ENCODE results near the gene SLC10A1. TPM values are rescaled to one million over a fixed set of nuclear protein-coding genes. Genes with fewer than 3 reads are reported as not detected.
A peak's percentile ranks its signal among the peaks of the same experiment; 100 is the strongest.

Gene SLC10A1
- 0.13 TPM for polyA plus RNA-seq
- long read RNA-seq, donor 1, result 0 reads
- long read RNA-seq, donor 2, result 0 reads
- long read RNA-seq, donor 3, result 0 reads
- long read RNA-seq, donor 4, result 0 reads
- long read RNA-seq, donor 5, result 0 reads
- long read RNA-seq, donor 6, result 0 reads
- long read RNA-seq, donor 7, result 0 reads
- long read RNA-seq, donor 8, result 0 reads
- long read RNA-seq, donor 9, result 0 reads
- long read RNA-seq, donor 10, result 0 reads
- long read RNA-seq, donor 11, result 0 reads

DNA sequence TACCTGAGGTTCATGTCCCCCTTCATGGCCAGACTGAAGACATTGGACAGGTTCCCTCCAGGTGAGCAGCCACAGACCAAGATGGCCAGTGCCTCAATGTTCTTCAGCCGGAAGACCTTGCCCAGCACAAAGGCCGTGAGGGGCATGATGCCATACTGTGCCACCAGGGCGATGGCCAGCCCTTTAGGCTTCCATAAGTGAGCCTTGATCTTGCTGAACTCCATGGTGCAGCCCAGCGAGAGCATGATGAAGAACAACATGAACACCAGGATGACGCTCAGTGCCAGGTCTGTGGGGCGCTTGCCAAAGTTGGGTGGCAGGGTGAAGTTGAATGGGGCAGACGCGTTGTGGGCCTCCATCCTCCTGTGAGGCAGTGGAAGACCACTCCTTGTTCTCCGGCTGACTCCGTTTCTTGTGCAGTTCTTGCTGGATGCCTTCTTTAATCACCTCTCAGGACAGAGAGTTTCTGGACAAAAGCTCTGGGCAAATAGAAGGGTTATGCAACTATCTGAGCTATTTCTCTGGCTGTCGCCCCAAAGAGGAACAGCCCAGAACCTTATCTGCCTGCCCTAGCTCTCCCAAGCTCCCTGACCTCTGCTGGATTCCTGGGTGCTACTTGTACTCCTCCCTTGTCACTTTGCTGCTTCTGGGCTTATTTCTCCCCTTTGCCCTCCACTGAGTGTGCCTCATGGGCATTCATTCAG lies at the start of gene SLC10A1:
TSS of gene SLC10A1 (minus strand) at position 445 of the 704 bp plus-strand sequence. CDS start at position 359, 86 bp downstream.
- Histone ChIP-seq H3K36me3 (ENCODE audit: control insufficient read depth, insufficient read depth, low read length) (no peaks in the 10 kb centered on the region), H3K27me3 (ENCODE audit: control insufficient read depth, insufficient read depth, low read length) (no peaks in the 10 kb centered on the region), H3K9me3 (ENCODE audit: control insufficient read depth, low read depth, low read length) (no peaks in the 10 kb centered on the region), H3K4me1 (ENCODE audit: control insufficient read depth, insufficient read depth, low read length) (peaks cover 18% of the 10 kb centered on the region), H3K27ac (ENCODE audit: low read length) (peak within 1 kb of the TSS; percentile 36), H3K4me3 (ENCODE audit: low read length) (no peak within 1 kb of the TSS)
- WGBS (ENCODE audit: insufficient coverage, low lambda C conversion rate), result no CpG with 5 or more reads among the region's 11 CpGs
- DNase-seq, result no peak

DNA sequence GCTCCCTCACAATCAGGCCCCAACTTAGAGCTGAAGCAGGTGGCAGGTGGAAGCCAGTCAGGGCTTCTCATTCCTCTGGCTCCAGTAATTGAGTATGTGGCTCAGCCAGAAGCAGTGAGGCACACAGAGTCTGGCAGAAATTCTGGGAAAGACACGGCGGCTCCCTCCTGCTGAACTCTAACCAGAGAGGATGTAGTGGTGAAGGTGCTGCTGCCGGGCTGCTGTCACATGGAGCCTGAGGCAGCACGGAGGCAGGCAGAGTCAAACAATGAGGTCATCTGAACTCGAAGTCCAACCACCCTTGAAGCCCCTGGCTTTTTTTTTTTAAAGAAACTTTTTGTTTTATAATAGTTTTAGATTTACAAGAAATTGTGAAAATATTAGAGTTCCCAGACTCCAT lies 48.7 kb upstream of the SLC10A1 start:
- H3K27ac ChIP-seq (ENCODE audit: low read length), result no peak overlapping the region
- peaks cover 5% of the 10 kb centered on the region for H3K9me3 ChIP-seq (ENCODE audit: control insufficient read depth, low read depth, low read length)
- DNase-seq, result peak; percentile 49 to 69
- H3K4me3 ChIP-seq (ENCODE audit: low read length), result no peak overlapping the region
- no peaks in the 10 kb centered on the region for H3K36me3 ChIP-seq (ENCODE audit: control insufficient read depth, insufficient read depth, low read length)
- no CpG with 5 or more reads among the region's 5 CpGs for WGBS (ENCODE audit: insufficient coverage, low lambda C conversion rate)
- H3K27me3 ChIP-seq (ENCODE audit: control insufficient read depth, insufficient read depth, low read length), result no peaks in the 10 kb centered on the region
- H3K4me1 ChIP-seq (ENCODE audit: control insufficient read depth, insufficient read depth, low read length), result no peaks in the 10 kb centered on the region

DNA sequence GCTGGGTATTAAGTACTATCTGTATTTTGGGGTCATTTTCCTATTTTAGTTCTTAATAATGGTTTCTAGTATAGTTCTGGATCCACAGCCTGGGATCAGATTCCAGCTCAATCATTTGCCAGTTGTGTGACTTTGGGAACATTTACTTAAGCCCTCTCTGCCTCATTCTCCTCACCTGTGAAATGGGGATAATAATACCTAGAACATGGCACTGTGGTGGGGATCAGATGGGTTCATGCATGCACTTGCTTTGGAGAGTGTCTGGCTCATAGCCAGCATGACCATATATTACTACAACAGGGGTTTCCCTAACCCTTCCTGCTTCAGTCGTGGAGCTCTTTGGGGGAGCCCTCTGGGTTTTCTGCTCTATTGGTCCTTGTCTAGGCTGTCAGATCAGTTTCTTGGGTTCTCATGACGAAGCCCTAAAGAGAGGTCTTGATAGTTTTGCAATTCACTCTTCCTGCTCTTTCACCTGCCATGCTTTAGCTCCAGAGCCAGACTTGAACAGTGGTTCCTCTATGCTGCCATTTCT lies 48.1 kb upstream of the SLC10A1 start:
- Histone ChIP-seq H3K4me3 (ENCODE audit: low read length) (no peak overlapping the region), H3K9me3 (ENCODE audit: control insufficient read depth, low read depth, low read length) (peaks cover 2% of the 10 kb centered on the region), H3K27me3 (ENCODE audit: control insufficient read depth, insufficient read depth, low read length) (no peaks in the 10 kb centered on the region), H3K4me1 (ENCODE audit: control insufficient read depth, insufficient read depth, low read length) (no peaks in the 10 kb centered on the region), H3K27ac (ENCODE audit: low read length) (no peak overlapping the region), H3K36me3 (ENCODE audit: control insufficient read depth, insufficient read depth, low read length) (no peaks in the 10 kb centered on the region)
- no peak for DNase-seq
- WGBS (ENCODE audit: insufficient coverage, low lambda C conversion rate), result no CpG with 5 or more reads among the region's 2 CpGs

GRCh38 chr14:69844171-69844570 lies 47.1 kb upstream of the SLC10A1 start:
- DNase-seq, result no peak
- no peaks in the 10 kb centered on the region for H3K9me3 ChIP-seq (ENCODE audit: control insufficient read depth, low read depth, low read length)
- WGBS (ENCODE audit: insufficient coverage, low lambda C conversion rate), result 100% methylated on average over 1 of the region's 2 CpGs
- H3K36me3 ChIP-seq (ENCODE audit: control insufficient read depth, insufficient read depth, low read length), result no peaks in the 10 kb centered on the region
- H3K4me3 ChIP-seq (ENCODE audit: low read length), result no peak overlapping the region
- no peaks in the 10 kb centered on the region for H3K27me3 ChIP-seq (ENCODE audit: control insufficient read depth, insufficient read depth, low read length)
- no peak overlapping the region for H3K27ac ChIP-seq (ENCODE audit: low read length)
- no peaks in the 10 kb centered on the region for H3K4me1 ChIP-seq (ENCODE audit: control insufficient read depth, insufficient read depth, low read length)

GRCh38 chr14:69842686-69843420 lies 45.8 kb upstream of the SLC10A1 start:
- no CpG with 5 or more reads among the region's 13 CpGs for WGBS (ENCODE audit: insufficient coverage, low lambda C conversion rate)
- Histone ChIP-seq H3K36me3 (ENCODE audit: control insufficient read depth, insufficient read depth, low read length) (no peaks in the 10 kb centered on the region), H3K9me3 (ENCODE audit: control insufficient read depth, low read depth, low read length) (no peaks in the 10 kb centered on the region), H3K27me3 (ENCODE audit: control insufficient read depth, insufficient read depth, low read length) (no peaks in the 10 kb centered on the region), H3K4me1 (ENCODE audit: control insufficient read depth, insufficient read depth, low read length) (no peaks in the 10 kb centered on the region), H3K4me3 (ENCODE audit: low read length) (no peak overlapping the region), H3K27ac (ENCODE audit: low read length) (no peak overlapping the region)
- DNase-seq, result peak in 1 of 2 donors; percentile 22

DNA sequence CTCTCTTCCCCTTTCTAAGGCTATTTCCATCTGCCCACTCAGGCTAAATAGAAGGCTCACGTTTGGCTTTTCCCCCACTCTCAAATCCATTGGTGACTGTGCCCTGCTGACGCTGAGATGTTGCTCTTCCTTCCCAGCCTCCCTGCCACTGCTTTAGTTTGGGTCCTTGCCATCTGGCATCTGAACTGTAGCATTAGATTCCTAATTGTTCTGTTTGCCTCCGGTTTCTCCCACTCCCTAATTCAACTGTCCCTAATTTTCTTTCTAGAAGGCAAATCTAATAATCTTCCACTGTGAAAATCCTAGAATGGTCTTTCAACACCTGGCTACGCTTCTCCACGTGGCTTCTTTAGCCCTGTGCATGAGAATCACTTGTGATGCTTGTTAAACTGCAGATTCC lies 44.6 kb upstream of the SLC10A1 start:
- no CpG with 5 or more reads among the region's 5 CpGs for WGBS (ENCODE audit: insufficient coverage, low lambda C conversion rate)
- Histone ChIP-seq H3K27ac (ENCODE audit: low read length) (no peak overlapping the region), H3K27me3 (ENCODE audit: control insufficient read depth, insufficient read depth, low read length) (no peaks in the 10 kb centered on the region), H3K36me3 (ENCODE audit: control insufficient read depth, insufficient read depth, low read length) (no peaks in the 10 kb centered on the region), H3K4me3 (ENCODE audit: low read length) (no peak overlapping the region), H3K9me3 (ENCODE audit: control insufficient read depth, low read depth, low read length) (no peaks in the 10 kb centered on the region), H3K4me1 (ENCODE audit: control insufficient read depth, insufficient read depth, low read length) (no peaks in the 10 kb centered on the region)
- no peak for DNase-seq

GRCh38 chr14:69839661-69840060 lies 42.6 kb upstream of the SLC10A1 start:
- no peak for DNase-seq
- Histone ChIP-seq H3K36me3 (ENCODE audit: control insufficient read depth, insufficient read depth, low read length) (no peaks in the 10 kb centered on the region), H3K4me3 (ENCODE audit: low read length) (no peak overlapping the region), H3K9me3 (ENCODE audit: control insufficient read depth, low read depth, low read length) (no peaks in the 10 kb centered on the region), H3K27ac (ENCODE audit: low read length) (no peak overlapping the region), H3K4me1 (ENCODE audit: control insufficient read depth, insufficient read depth, low read length) (no peaks in the 10 kb centered on the region), H3K27me3 (ENCODE audit: control insufficient read depth, insufficient read depth, low read length) (no peaks in the 10 kb centered on the region)
- WGBS (ENCODE audit: insufficient coverage, low lambda C conversion rate), result no CpG with 5 or more reads among the region's 3 CpGs

DNA sequence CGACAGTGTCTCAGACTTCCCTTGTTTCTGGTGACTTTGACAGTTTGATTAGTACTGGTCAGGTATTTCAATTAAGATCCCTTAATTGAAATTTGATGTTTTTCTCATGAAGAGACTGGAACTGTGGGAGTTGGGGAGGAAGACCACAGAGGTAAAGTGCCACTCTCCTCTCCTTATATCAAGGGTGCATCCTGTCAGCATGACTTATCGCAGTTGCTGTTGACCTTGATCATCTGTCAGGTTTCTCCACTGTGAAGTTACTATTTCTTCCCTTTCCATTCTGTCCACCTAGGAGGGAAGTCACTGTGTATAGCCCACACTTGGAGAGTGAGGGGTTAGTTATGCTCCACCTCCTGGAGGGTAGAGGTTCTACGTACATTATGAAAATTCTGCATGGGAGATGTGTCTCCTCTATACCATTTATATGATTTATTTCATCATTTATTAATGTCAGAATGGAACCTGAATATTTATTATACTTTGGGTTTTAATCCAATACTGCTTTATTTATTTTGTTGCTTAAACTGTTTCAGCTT lies 41.9 kb upstream of the SLC10A1 start:
- Histone ChIP-seq H3K4me3 (ENCODE audit: low read length) (no peak overlapping the region), H3K36me3 (ENCODE audit: control insufficient read depth, insufficient read depth, low read length) (no peaks in the 10 kb centered on the region), H3K27ac (ENCODE audit: low read length) (no peak overlapping the region), H3K4me1 (ENCODE audit: control insufficient read depth, insufficient read depth, low read length) (no peaks in the 10 kb centered on the region), H3K27me3 (ENCODE audit: control insufficient read depth, insufficient read depth, low read length) (no peaks in the 10 kb centered on the region), H3K9me3 (ENCODE audit: control insufficient read depth, low read depth, low read length) (no peaks in the 10 kb centered on the region)
- 100% methylated on average over 1 of the region's 3 CpGs for WGBS (ENCODE audit: insufficient coverage, low lambda C conversion rate)
- no peak for DNase-seq

DNA sequence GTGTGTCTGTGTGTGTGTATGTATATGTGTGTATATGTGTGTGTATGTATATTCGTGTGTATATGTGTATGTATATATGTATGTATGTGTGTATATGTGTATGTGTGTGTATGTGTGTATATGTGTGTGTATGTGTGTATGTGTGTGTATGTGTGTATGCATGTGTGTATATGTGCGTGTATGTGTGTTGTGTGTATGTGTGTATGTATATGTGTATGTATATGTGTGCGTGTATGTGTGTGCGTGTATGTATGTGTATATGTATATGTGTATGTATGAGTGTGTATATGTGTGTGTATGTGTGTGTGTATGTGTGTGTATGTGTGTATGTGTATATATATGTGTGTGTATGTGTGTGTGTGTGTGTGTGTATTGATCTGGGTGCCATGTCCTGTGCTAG lies 31.8 kb upstream of the SLC10A1 start:
- Histone ChIP-seq H3K27ac (ENCODE audit: low read length) (no peak overlapping the region), H3K36me3 (ENCODE audit: control insufficient read depth, insufficient read depth, low read length) (no peaks in the 10 kb centered on the region), H3K27me3 (ENCODE audit: control insufficient read depth, insufficient read depth, low read length) (no peaks in the 10 kb centered on the region), H3K4me3 (ENCODE audit: low read length) (no peak overlapping the region), H3K4me1 (ENCODE audit: control insufficient read depth, insufficient read depth, low read length) (no peaks in the 10 kb centered on the region), H3K9me3 (ENCODE audit: control insufficient read depth, low read depth, low read length) (no peaks in the 10 kb centered on the region)
- DNase-seq, result no peak
- WGBS (ENCODE audit: insufficient coverage, low lambda C conversion rate), result 80% methylated on average over 1 of the region's 4 CpGs

- Histone ChIP-seq H3K4me1 (ENCODE audit: control insufficient read depth, insufficient read depth, low read length) (no peaks in the 10 kb centered on the region), H3K36me3 (ENCODE audit: control insufficient read depth, insufficient read depth, low read length) (no peaks in the 10 kb centered on the region), H3K4me3 (ENCODE audit: low read length) (no peak overlapping the region), H3K9me3 (ENCODE audit: control insufficient read depth, low read depth, low read length) (no peaks in the 10 kb centered on the region), H3K27ac (ENCODE audit: low read length) (no peak overlapping the region), H3K27me3 (ENCODE audit: control insufficient read depth, insufficient read depth, low read length) (no peaks in the 10 kb centered on the region)
- 100% methylated on average over 1 of the region's 3 CpGs for WGBS (ENCODE audit: insufficient coverage, low lambda C conversion rate)
- DNase-seq, result no peak
Measured at GRCh38 chr14:69828354-69828753, 31.3 kb upstream of the SLC10A1 start.

All from large intestine (tissue), 12 donors.